Stimulated activated CD8-positive, alpha-beta memory T cell treated with anti-CD3 and anti-CD28 coated beads, Interleukin-7, amount 100 ng/mL, for 1 hour (primary cell): ENCODE results near the gene TANGO2.

Source experiments
- DNase-seq, 2 donors: peaks; one replicate each; pipeline ENCODE4 v3.0.0-alpha.2; 2020; ENCODE audit warnings: low read depth in 2 of 2

TANGO2 gene

GRCh38 chr22:20043057-20043996 is 22.4 kb downstream of the TANGO2 start:
- DNase-seq = no peak

GRCh38 chr22:20043997-20044342 is 23.1 kb downstream of the TANGO2 start:
- DNase-seq = no peak

GRCh38 chr22:20044495-20045151 is 23.7 kb downstream of the TANGO2 start:
- no peak for DNase-seq

GRCh38 chr22:20046730-20047129 is 25.8 kb downstream of the TANGO2 start:
- no peak for DNase-seq

GRCh38 chr22:20051927-20052308 is 31.0 kb downstream of the TANGO2 start:
- DNase-seq = no peak

- DNase-seq = no peak
These were observed 31.7 kb downstream of the TANGO2 start for GRCh38 chr22:20052309-20053259.

- DNase-seq = no peak
These were observed 32.6 kb downstream of the TANGO2 start for GRCh38 chr22:20053407-20054033.

GRCh38 chr22:20054034-20054427 is 33.1 kb downstream of the TANGO2 start:
- no peak for DNase-seq

GRCh38 chr22:20054485-20054884 is 33.6 kb downstream of the TANGO2 start:
- no peak for DNase-seq

- no peak for DNase-seq
These were observed 34.2 kb downstream of the TANGO2 start for GRCh38 chr22:20055144-20055543.

GRCh38 chr22:20055654-20056053 is 34.7 kb downstream of the TANGO2 start:
- no peak for DNase-seq

GRCh38 chr22:20056161-20056560 is 35.3 kb downstream of the TANGO2 start:
- no peak for DNase-seq

- no peak for DNase-seq
These were observed 35.9 kb downstream of the TANGO2 start for GRCh38 chr22:20056696-20057386.

- DNase-seq = no peak
These were observed 36.8 kb downstream of the TANGO2 start for GRCh38 chr22:20057596-20058268.

- no peak for DNase-seq
These were observed 38.3 kb downstream of the TANGO2 start for GRCh38 chr22:20058989-20059770.

- DNase-seq = no peak
These were observed 40.0 kb downstream of the TANGO2 start for GRCh38 chr22:20060700-20061480.

- no peak for DNase-seq
These were observed 40.6 kb downstream of the TANGO2 start for GRCh38 chr22:20061481-20061861.

- no peak for DNase-seq
These were observed 41.3 kb downstream of the TANGO2 start for GRCh38 chr22:20062043-20062765.
